ENCODE measurements around the gene HTRA3. TPM values are rescaled to one million over a fixed set of nuclear protein-coding genes. Genes with fewer than 3 reads are reported as not detected.
A peak's percentile ranks its signal among the peaks of the same experiment; 100 is the strongest.

HTRA3 gene
- total and polyA plus RNA-seq, 7 donors, result 7.2 to 26.4 (median 14.0) TPM

DNA sequence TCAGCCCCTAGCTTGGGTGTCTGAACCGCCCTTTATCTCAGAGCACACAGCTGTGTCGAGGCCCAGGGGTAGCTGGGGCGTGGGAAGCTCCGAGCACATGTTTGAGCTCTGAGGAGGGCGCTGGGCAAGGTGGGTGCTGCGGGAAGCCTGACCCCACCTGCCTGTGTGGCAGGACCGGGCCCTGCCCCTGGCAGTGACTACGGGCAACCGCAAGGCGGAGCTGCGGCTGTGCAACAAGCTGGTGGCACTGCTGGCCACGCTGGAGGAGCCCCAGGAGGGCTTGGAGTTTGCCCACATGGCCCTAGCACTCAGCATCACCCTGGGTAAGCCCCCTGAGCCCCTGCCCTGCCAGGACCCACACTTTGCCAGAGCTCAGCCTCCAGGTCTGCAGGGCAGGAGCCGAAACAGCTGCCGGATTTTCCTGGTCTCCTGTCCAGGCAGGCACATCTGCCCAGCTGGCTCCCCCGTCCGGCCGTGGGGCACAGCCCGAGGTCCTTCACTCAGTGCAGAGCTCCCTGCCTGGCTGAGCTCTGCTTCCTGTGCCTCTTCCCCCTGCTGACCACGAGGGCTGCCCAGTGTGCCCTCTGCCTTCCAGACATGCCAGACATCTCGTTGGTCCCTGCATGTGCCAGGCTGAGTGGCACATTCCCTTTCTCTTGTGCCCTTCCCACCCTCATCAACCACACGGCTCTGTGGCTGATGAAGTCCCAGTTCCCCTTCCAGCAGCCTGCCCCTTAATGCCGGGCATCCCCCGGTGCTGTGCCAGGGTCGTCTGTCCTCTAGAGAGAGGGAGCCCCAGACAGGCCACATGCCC lies 33.2 kb upstream of the HTRA3 start:
- ATAC-seq (peak; percentile 56 to 80 (median 68)), DNase-seq (peak in 1 of 2 donors; percentile 64)
- intact Hi-C loops (cut with DNase I), result no loop called here
- no peaks in the 10 kb centered on the region for H3K27me3 ChIP-seq (ENCODE audit: insufficient read depth in 3 of 3, low read length in 2 of 3)
- no peak overlapping the region for H3K4me3 ChIP-seq
- H3K36me3 ChIP-seq (ENCODE audit: insufficient read depth in 1 of 2, low read depth in 1 of 2), result peaks cover 0 to 17% of the 10 kb centered on the region in 2 donors
- H3K9me3 ChIP-seq, result no peaks in the 10 kb centered on the region
- TF ChIP-seq, protein P1, sequence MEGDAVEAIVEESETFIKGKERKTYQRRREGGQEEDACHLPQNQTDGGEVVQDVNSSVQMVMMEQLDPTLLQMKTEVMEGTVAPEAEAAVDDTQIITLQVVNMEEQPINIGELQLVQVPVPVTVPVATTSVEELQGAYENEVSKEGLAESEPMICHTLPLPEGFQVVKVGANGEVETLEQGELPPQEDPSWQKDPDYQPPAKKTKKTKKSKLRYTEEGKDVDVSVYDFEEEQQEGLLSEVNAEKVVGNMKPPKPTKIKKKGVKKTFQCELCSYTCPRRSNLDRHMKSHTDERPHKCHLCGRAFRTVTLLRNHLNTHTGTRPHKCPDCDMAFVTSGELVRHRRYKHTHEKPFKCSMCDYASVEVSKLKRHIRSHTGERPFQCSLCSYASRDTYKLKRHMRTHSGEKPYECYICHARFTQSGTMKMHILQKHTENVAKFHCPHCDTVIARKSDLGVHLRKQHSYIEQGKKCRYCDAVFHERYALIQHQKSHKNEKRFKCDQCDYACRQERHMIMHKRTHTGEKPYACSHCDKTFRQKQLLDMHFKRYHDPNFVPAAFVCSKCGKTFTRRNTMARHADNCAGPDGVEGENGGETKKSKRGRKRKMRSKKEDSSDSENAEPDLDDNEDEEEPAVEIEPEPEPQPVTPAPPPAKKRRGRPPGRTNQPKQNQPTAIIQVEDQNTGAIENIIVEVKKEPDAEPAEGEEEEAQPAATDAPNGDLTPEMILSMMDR (IDR thresholded peaks at IDR 0.05), result peak; percentile 52
- H3K27ac ChIP-seq, result no peak overlapping the region
- 49 to 58% (median 49%) methylated on average over 22 to 24 of the region's 24 CpGs for WGBS, 3 donors
- H3K4me1 ChIP-seq, result no peaks in the 10 kb centered on the region

DNA sequence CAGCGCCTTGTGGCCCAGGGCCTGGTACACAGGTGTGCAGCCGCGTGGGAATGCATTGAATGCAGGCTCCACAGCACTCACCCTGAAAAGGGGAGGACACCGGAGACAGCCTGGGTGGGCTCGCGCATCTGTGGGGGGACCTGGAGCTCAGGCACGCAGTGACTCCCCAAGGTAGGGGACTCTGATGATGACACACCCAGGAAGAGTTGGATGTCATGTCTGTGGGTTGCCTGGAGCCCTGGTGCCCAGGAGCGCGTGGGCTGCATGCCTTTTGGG lies 32.7 kb upstream of the HTRA3 start:
- H3K4me1 ChIP-seq, result no peaks in the 10 kb centered on the region
- TF ChIP-seq, protein P1 (IDR thresholded peaks at IDR 0.05), result no peak
- H3K9me3 ChIP-seq, result no peaks in the 10 kb centered on the region
- no peak for DNase-seq
- no peak overlapping the region for H3K4me3 ChIP-seq
- WGBS, 3 donors, result 88 to 91% (median 89%) methylated on average over 9 of the region's 9 CpGs
- no peak overlapping the region for H3K27ac ChIP-seq
- H3K36me3 ChIP-seq (ENCODE audit: insufficient read depth in 1 of 2, low read depth in 1 of 2), result peaks cover 0 to 17% of the 10 kb centered on the region in 2 donors
- ATAC-seq, result peak in 1 of 4 donors; percentile 4
- H3K27me3 ChIP-seq (ENCODE audit: insufficient read depth in 3 of 3, low read length in 2 of 3), result no peaks in the 10 kb centered on the region
- intact Hi-C loops (cut with DNase I), result no loop called here

- ATAC-seq (no peak), DNase-seq (no peak)
- intact Hi-C loops (cut with DNase I), result no loop called here
- H3K9me3 ChIP-seq, result no peaks in the 10 kb centered on the region
- no peak overlapping the region for H3K4me3 ChIP-seq
- peaks cover 3% of the 10 kb centered on the region for H3K4me1 ChIP-seq
- WGBS, 3 donors, result 87 to 90% (median 89%) methylated on average over 29 of the region's 29 CpGs
- TF ChIP-seq, protein P1 (IDR thresholded peaks at IDR 0.05), result no peak
- no peak overlapping the region for H3K27ac ChIP-seq
- no peaks in the 10 kb centered on the region for H3K27me3 ChIP-seq (ENCODE audit: insufficient read depth in 3 of 3, low read length in 2 of 3)
- peaks cover 0 to 17% of the 10 kb centered on the region in 2 donors for H3K36me3 ChIP-seq (ENCODE audit: insufficient read depth in 1 of 2, low read depth in 1 of 2)
These were observed 32.1 kb upstream of the HTRA3 start for GRCh38 chr4:8237256-8237989.

DNA sequence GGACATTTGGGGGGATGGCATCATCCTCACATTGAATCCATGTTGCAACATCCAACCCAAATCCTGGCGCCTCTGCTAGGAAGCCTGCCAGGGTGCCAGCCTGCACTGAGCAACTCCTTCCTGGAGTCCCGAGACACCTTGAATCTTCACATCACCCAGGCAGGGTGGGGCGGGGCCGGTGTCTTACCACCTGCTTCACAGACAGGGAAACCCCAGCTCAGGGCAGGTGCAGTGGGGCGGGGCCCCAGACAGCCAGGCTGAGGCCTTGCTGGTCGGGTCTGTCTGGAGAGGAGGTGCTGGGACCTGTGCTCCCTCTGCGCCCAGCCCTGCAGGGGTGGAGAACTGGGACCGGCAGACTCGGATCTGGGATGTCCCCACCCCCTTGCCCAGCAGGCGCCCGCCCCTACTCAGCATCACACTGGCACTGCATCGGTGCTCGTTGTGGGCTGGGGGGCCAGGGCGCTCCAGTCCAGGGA lies 31.5 kb upstream of the HTRA3 start:
- H3K36me3 ChIP-seq (ENCODE audit: insufficient read depth in 1 of 2, low read depth in 1 of 2), result peaks cover 0 to 17% of the 10 kb centered on the region in 2 donors
- H3K27ac ChIP-seq, result no peak overlapping the region
- TF ChIP-seq, protein P1 (IDR thresholded peaks at IDR 0.05), result no peak
- DNase-seq (no peak), ATAC-seq (no peak)
- no peaks in the 10 kb centered on the region for H3K27me3 ChIP-seq (ENCODE audit: insufficient read depth in 3 of 3, low read length in 2 of 3)
- intact Hi-C loops (cut with DNase I), result no loop called here
- 72 to 80% (median 73%) methylated on average over 14 of the region's 14 CpGs for WGBS, 3 donors
- no peaks in the 10 kb centered on the region for H3K9me3 ChIP-seq
- H3K4me3 ChIP-seq, result no peak overlapping the region
- H3K4me1 ChIP-seq, result peaks cover 8% of the 10 kb centered on the region

Measured in psoas muscle (tissue), 8 donors.